HG03095 (cell line): Measurements from ENCODE around the gene AMFR.
"Not testable (repeated sequence)": the region's sequence is repeated elsewhere in the genome, so short reads cannot be mapped to it uniquely, and the experiment has no call there.

Source experiments
- ATAC-seq: cut with Tn5 transposase; IDR thresholded peaks from one replicate; pipeline ENCODE4 v1.9.1; 2021; ENCODE audit warnings: moderate library complexity; ENCODE audit not compliant: unreplicated experiment

AMFR gene

DNA sequence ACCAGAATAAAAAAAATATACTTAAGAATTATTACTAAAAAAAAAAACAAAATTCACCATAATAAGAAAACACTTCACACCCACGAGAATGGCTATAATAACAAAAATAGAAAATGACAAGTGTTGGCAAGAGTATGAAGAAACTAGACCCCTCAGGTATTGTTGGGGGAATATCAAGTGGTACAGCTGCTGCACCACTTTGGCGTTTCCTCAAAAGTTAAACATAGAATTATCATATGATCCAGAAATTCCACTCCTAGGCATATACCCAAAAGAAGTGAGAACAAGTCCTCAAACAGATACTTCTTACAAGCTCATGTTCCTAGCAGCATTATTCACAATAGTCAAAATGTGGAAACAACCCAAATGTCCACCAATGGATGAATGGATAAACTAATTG, 26.3 kb downstream of the AMFR start:
- ATAC-seq: no peak

DNA sequence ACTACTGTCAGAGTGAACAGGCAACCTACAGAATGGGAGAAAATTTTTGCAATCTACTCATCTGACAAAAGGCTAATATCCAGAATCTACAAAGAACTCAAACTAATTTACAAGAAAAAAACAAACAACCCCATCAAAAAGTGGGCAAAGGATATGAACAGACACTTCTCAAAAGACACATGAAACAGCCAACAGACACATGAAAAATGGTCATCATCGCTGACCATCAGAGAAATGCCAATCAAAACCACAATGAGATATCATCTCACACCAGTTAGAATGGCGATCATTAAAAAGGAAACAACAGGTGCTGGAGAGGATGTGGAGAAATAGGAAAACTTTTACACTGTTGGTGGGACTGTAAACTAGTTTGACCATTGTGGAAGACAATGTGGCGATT, 28.6 kb downstream of the AMFR start:
- not testable (repeated sequence) for ATAC-seq

DNA sequence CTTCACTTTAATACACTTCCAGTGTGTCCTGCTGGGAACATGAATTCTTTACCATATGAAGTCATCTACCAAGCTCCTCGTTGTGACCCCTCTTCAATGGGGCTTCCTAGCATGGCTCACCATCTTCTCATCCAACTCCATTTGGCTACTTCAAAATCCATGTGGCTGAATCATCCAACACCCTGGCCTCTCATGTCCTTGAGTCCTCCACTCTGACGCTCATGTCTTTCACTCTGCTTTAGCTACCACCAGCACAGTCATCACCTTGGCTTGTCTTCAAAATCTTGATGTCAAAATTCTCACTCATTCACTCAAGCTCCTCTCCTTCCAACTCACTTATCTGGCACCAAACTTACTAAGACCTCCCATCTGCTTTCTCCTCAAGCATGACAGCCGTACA, 35.8 kb downstream of the AMFR start:
- ATAC-seq: no peak

DNA sequence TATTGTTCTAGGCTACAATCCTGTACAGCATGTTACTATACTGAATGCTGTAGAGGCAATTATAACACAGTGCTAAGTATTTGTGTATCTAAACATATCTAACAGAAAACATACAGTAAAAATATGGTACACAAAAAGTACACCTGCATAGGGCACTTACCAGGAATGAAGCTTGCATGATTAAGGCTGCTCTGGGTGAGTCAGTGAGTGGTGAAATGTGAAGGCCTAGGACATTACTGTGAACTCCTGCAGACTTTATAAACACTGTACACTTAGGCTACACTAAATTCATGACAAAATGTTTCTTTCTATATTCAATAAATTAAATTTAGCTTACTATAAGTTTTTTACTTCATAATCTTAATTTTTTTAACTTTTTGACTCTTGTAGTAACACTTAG, 37.1 kb downstream of the AMFR start:
- no peak for ATAC-seq

DNA sequence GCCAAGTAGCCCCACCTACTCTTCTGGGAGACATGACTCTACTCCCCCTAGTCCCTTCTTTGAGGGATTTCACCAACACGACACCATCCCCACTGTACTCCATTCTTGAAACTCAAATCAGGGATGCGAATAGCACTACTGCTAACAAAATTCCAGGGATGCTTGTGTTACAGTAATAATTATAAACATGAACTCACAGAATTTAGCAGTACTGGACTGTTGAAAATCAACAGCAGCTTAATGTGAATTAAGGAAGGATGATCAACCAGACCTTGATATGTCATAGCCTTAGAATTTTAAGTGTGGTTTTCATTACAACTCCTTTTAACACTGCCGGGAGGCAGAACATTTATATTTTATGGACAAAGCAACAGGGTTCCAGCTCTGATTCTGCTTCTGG, 37.9 kb downstream of the AMFR start:
- no peak for ATAC-seq

DNA sequence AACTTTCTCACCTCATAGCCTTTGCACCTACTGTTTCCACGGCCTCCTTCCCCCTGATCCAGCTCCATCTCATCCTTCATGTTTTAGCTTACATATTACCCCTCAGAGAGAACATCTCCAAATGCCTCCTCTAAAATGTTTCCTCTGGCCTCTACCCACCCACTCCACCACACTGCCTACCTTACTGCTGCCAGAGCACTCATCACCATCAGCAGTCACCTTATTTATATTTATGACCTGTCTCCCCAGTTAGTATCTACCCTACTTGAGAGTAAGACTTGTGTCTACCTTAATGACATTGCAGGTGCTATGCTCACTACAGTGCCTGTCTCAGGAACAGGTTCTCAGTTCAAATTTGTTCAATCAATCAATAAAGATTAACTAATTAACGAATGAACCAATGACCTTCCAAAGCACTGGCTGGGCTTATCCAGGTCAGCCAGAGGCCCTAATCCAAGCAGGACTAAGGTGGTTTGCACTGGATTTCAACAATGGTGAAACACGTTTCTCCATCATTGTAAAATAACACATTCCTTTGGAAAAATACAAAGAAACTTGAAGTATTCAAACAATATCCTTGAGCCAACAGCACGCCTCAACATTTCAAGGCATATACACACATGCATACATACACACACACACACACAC, 41.1 kb downstream of the AMFR start:
- no peak for ATAC-seq

DNA sequence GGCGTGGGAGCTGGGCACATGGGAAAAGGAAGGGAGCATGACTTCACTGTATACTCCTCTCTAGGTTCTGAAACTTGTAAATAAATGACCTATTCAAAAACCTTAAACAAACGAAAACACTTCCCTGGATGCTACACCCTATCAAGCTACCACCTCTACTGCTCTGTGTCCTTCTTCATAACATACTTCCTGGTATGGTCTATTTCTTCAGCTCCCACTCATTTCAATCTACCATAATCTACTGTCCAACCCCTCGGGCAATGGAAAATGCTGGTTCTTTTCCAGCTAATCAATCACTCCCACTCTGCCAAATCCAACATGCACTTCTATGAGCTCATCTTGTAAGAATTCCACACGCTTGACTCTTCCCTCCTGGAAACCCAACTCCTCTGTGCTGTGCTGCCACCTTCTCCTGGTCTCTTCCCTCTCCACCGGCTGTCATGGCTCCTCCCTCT, 42.4 kb downstream of the AMFR start:
- ATAC-seq: no peak

GRCh38 chr16:56382459-56382858, 42.9 kb downstream of the AMFR start:
- no peak for ATAC-seq

DNA sequence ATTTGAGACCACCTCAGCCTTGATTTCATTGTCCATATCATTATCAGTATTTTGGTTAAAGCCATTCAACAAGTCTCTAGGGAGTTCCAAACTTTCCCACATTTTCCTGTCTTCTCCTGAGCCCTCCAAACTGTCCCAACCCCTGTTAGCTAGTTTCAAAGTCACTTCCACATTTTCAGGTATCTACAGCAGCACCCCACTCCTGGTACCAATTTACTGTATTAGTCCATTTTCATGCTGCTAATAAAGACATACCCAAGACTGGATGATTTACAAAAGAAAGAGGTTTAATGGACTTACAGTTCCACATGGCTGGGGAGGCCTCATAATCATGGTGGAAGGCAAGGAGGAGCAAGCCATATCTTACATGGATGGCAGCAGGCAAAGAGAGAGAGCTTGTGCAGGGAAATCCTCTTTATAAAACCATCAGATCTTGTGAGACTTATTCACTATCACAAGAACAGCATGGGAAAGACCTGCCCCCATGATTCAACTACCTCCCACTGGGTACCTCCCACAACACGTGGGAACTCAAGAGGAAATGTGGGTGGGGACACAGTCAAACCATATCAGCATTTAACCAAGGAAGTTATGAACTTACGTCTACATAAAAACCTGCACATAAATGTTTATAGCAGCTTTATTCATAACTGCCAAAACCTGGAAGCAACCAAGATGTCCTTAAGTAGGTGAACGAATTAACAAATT, 44.4 kb downstream of the AMFR start:
- ATAC-seq: not testable (repeated sequence)

GRCh38 chr16:56379044-56379443, 46.3 kb downstream of the AMFR start:
- not testable (repeated sequence) for ATAC-seq

- not testable (repeated sequence) for ATAC-seq
These were observed 49.6 kb downstream of the AMFR start for GRCh38 chr16:56375792-56376191.

DNA sequence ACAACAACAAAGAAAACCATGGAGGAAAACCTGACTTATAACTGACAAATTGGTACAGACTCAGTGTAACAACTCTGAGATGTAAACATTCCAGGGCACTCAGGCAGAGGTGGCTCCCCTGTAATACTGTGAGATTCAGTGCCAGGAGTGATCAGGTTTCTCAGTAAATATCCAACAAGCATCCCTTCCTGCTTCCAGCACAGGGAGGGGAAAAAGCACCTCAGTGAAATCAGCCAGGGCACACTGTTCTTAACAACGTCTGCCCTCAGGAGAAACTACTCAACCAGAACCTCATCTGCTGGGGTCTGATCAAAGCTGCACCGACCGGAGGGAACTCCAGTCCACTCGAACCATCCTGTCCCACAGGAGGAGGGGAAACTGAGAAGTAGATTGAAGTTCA, 52.3 kb downstream of the AMFR start:
- ATAC-seq: no peak

DNA sequence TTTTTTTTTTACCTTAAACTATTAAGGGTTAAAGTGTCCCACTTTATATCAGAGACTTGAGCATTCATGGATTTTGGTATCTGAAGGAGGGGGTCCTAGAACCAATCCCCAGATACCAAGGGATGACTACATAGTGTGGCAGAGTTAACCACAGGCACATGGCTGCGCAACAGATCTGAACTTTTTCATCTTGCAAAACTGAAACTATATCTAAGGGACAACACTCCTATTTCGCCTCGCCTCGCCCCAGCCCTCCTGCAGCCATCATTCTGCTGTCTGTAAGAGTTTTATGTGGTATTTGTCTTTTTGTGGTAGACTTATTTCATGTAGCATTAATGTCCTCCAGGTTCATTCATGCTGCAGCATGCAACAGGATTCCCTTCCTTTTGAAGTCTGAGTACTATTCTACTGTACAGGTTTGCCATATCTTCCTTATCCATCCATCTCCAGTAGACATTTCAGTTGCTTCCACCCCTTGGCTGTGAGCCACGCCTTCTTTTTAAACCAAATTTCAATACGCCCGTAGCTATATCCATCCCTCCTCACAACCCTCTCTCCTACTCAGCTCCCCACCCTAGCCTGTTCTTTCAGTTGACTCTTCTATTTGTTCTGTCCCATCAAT, 53.2 kb downstream of the AMFR start:
- no peak for ATAC-seq

GRCh38 chr16:56371660-56371937, 53.7 kb downstream of the AMFR start:
- no peak for ATAC-seq

- no peak for ATAC-seq
These were observed 54.3 kb downstream of the AMFR start for GRCh38 chr16:56370875-56371659.

- ATAC-seq: no peak
These were observed 55.0 kb downstream of the AMFR start for GRCh38 chr16:56370185-56370874.

GRCh38 chr16:56369202-56369601, 56.1 kb downstream of the AMFR start:
- ATAC-seq: no peak

- ATAC-seq: no peak
These were observed 56.8 kb downstream of the AMFR start for GRCh38 chr16:56368545-56368944.

- ATAC-seq: no peak
These were observed 57.6 kb downstream of the AMFR start for GRCh38 chr16:56367764-56368163.

GRCh38 chr16:56366945-56367344, 58.4 kb downstream of the AMFR start:
- ATAC-seq: no peak

- no peak for ATAC-seq
These were observed 59.8 kb downstream of the AMFR start for GRCh38 chr16:56365552-56365951.
